HG03439 (cell line): ENCODE results near the gene SEPTIN3.

Source experiments
- ATAC-seq: cut with Tn5 transposase; IDR thresholded peaks from one replicate; pipeline ENCODE4 v1.9.1; 2021; ENCODE audit warnings: mild to moderate bottlenecking, moderate library complexity; ENCODE audit not compliant: unreplicated experiment

The SEPTIN3 gene, protein sequence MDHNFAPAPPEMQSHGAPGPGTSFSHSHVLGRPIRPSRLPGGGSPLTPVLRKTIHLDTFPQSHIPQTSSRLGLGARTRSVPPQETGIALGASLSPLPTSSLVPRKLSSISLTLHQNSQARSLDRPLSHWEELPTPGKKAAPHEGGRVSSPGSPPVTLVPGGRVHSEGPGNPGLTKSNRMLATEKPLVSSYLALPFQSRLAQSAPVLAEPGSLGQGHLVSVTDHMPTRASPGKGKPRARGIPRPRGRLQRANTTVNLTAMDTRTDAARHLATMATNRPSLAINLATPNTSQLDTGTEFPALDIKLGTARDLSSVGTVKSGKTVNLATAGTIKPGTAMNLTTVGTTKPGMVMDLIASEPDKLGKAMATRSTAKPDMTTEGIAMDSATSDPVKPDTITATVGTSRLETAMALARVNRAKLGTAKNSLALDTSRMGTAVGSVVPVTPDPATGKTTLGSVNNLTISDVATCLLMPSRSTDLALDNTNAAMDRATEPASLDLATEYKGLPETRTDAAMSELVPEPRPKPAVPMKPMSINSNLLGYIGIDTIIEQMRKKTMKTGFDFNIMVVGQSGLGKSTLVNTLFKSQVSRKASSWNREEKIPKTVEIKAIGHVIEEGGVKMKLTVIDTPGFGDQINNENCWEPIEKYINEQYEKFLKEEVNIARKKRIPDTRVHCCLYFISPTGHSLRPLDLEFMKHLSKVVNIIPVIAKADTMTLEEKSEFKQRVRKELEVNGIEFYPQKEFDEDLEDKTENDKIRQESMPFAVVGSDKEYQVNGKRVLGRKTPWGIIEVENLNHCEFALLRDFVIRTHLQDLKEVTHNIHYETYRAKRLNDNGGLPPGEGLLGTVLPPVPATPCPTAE

DNA sequence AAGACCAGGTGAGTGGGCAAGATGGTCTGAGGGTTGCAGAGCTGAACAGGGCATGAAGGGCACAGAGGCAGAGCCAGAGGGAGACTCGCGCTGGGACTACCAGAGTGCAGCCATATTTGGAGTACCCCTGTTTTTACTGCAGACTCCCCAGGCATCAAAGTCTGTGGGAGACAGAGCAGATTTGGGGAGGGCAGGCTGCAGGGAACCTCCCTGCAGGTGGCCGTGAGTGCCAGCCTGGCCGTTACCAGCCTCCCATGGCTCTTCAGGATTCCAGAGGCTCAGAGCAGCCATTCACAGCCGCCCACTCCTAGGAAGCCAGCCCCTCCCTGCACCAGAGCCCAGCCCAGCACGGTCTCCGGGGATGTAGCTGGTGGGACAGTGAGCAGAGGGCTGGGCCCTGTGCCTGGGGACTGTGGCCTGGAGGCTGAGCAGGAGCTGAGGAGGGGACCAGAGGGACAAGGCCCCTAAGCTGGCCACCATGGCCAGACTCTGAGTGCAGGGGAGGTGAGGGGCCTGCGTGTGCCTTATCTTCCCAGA lies at the start of gene SEPTIN3:
Gene SEPTIN3, plus strand, starts transcription at position 334 of the 537 bp plus-strand sequence. CDS start 2,050 bp downstream, outside the sequence.
- no peak for ATAC-seq

DNA sequence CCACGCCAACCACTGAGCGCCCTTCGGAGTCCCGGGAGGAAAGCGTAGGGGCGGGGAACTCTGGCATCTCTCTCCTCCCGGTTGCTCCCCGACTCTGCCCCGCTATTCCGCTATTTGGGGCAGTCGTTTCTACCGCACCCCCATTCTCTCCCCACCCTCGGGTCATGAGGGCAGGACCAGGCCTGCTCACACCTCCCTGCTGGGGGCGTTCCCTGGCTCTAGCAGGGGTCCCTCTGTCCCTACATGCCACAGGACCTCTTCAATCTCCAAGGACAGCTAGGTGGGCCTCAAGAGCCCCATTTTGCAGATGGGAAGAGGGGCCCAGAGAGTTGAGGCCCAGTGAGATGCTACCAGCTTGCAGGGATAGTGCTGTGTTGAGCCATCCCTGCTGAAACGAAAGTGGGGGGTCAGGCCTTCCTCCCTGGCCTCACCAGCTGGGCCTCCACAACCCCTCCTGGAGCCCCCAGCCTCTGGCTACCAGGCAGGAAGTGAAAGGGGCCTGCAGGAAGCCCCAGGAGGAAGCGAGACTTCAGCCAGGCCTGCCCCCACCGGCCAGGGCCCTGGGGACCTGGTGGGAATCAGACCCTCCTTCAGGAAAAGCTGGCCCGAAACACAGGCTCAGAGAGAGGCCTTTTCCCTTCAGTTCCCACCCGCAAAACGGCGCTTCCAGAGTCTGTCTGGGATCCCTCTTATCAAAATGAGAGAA lies 48.8 kb upstream of the SEPTIN3 start:
- ATAC-seq: no peak

DNA sequence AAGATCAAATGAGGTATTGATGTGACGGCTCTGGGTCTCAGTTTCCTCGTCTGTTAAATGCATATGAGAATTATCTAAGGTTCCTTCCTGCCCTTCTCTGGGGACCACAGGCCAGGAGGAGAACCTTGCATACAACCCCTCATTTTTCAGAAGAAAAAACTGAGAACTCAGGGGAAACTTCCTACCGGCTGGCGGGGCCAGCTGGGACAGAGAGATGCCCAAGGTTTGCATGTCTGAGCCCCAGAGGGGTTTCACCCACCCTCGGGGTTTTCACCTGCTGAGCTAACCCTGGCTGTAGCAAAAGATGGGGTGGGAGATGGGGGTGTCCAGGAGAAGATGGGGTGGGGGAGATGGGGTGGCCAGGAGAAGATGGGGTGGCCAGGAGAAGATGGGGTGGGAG lies 46.9 kb upstream of the SEPTIN3 start:
- ATAC-seq: no peak

DNA sequence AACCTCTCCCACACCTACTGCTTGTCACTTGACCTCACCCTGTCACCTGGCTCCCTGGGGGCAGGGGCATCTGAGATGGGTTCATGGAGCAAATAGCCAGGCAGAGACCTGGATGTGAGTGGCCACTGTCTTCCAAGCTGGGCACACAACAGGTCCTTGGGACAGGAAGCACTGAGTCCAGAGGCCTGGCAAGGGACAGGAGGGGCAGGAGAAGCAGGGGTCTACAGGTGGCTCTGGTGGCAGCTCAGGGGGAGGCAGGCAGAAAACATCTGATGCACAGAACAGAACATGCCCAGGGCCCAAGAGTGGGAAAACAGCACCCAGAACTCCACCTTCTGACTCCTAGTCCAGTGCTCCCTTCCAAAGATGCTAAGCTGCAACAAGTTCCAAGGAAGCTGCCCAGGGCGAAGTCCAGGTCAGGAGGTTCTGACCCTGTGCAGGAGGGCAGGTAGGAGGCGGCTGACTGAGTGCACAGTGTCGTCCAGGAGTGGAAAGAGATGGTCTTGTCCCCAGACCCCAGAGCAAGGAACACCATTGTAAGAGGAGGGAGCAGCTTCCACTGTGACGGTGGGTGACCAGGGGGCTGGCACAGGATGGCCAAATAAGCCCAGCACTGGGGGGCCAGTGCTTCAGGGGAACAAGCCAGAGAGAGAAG lies 46.2 kb upstream of the SEPTIN3 start:
- no peak for ATAC-seq

DNA sequence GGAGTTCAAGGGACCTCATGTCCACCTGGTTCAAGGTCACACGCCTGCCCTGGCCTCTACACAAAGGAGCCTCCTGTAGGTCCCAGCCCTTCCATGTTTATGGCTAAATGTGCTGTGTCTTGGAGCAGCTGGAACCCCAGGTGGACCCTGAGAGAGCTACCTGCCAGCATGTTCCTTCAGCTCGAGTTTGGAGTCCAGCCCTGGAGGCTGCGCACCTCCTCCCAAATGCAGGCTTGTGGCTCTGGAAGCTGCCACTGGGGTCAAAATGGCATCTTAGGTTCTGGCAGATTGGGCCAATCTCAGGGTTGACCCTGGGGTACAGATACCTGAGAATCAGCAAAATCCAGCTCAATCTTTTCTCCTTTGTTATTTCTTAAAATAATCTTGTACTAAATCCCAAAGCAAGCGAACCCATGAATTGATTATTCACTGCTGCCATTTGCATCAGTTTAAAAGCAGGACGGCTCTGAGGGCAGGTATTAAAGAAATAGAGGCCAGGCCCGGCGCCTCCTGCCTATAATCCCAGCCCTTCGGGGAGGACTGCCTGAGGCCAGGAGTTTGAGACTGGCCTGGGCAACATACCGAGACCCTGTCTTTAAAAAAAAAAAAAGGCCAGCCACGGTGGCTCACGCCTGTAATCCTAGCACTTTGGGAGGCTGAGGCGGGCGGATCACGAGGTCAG lies 45.5 kb upstream of the SEPTIN3 start:
- no peak for ATAC-seq

DNA sequence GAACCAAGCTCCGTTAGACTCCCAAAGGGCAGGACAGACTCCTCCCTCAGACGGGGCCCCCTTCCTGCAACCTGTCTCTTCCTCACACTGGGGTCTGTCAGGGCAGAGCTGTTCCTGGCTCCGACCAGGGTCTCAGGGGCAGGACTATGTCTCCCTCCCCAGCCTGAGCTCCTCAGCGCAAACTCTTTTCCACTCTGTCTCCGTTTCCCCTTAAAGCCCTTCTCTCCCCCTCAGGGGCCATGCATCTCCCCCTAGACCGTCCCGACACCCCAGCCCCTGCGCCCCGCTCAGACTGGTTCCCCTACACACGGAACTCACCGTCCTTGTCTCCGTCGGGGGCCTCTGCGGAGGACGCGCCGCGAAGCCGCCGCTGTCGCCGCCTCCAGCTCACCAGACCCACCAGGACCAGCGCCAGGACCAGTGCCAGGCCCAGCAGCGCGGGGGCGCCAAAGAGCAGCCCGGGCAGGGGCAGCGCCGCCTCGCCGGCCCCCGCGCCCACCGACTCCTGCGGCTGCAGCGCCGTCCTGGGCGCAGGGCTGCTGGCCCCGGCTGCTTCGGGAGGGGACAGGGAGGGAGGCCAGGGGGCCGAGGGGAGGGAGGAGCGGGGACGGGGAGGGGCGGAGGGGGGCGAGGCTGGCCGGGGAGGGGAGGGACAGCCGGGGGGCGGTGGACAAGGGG lies 43.3 kb upstream of the SEPTIN3 start:
- no peak for ATAC-seq

DNA sequence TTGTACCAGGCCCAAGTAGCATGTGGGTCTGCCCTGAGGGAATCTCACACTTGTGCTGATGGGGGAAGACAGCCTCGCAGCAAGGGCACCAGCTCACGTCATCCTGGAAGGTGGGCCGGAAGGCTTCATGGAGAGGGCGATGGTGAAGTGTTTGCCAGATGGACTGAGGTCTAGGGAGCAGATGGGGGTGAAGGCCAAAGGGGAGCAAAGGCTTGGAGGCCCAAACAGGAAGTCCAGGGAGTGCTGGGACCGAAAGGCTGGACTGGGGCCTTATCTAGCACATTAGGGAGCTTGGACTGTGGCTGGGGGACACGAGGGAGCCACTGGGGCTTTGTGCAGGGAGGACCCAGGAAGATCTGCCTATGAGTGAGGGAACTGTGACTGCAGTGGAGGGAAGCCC lies 41.4 kb upstream of the SEPTIN3 start:
- no peak for ATAC-seq

DNA sequence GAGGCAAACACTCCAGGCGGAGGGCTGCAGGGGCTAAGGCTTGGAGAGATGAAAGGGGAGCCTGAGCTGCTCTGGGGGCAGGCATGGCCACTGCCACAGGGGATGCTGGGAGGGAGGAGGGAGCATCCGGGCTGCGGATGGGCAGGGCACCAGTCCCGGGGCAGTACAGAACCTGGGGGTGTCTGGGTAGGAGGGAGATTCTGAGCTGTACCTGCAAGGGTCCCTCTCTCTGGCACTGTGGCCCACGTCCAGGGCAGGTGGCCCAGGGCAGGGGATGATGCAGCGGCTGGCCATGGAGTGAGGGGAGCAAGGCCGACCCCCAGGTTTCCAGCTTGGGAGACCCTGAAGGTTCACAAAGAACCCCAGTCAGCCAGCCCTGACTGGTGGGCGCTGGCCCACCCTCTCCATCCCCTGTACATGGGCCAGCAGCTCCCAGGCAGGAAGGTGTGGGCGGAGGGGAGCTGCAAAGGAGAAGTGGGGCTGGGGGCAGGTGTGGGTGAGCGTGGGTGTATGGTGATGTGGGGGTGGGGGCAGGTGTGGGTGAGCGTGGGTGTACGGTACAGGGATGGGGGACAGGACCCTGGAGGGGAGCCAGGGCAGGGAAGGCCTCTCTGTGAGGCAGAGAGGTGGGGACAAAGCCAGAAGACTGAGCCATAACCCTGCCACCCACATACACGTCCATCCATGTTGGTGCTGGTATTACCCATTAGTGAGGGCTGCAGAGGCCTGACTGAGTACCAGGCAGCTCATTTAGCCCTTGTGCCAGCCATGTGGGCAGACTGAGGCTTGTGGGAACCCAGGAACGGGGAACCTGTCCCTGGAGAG lies 40.4 kb upstream of the SEPTIN3 start:
- ATAC-seq: no peak

DNA sequence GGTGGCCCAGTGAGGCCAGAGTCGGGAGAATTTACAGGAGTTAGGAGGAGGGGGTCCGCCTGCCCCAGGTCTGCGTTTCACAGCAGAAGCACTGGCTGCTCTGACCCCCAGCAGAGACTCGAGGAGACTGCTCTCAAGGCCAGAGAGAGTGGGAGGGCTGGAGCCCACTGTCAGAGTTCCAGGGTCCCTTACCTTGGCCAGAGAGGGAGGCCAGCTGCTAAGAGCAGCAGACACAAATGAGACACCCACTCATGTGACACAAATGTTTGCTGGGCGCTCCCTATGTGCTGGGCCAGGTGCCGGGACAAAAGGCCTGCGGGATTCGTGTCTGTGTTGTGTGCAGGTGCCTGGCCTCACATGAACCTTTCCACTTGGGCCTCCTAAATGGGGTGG lies 39.8 kb upstream of the SEPTIN3 start:
- ATAC-seq: no peak

DNA sequence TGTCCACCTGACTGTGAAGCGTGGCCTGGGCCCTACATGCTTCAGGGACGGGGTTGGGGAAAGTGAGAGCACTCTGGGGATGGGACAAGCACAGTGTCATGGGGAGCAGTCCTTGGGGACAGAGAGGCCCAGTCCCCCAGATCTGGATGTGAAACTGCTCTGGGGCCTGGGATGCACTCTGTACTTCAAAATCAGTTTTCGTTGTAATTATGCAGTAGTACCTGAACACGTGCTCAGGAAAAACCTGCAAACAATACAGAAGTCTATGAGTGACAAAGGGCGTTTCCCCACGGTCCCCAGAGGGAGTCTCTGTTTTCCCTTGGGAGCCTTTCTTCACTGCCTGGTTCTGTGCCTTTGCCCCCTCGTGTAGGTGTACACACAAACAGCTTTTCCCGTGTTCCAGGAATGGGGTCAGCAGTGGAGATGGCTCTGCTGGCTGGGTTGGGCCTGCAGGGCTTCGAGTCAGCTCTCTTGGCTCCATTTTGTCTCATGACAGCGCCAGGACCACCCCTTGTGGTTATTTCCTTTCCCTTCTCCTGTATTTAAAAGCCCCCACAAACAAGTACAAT lies 37.5 kb upstream of the SEPTIN3 start:
- ATAC-seq: no peak

DNA sequence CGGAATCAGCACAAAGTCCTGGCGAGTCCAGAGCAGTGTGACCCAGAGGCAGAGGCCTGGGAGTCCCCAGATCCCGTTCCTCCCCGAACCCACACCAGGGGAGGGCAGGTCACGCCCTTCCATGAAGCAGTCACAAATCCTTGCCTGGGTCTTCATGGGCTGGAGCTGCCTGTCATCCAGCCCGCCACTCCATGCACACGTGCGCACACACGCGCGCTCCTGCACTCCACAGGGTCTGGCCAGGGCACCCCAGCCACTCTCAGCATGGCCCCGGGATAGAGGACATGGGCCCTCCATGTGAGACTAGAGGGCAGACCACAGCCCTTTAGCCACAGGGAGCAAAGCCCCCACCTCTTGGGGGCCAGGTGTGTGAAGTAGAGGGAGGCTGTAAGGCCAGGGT lies 36.9 kb upstream of the SEPTIN3 start:
- ATAC-seq: no peak

DNA sequence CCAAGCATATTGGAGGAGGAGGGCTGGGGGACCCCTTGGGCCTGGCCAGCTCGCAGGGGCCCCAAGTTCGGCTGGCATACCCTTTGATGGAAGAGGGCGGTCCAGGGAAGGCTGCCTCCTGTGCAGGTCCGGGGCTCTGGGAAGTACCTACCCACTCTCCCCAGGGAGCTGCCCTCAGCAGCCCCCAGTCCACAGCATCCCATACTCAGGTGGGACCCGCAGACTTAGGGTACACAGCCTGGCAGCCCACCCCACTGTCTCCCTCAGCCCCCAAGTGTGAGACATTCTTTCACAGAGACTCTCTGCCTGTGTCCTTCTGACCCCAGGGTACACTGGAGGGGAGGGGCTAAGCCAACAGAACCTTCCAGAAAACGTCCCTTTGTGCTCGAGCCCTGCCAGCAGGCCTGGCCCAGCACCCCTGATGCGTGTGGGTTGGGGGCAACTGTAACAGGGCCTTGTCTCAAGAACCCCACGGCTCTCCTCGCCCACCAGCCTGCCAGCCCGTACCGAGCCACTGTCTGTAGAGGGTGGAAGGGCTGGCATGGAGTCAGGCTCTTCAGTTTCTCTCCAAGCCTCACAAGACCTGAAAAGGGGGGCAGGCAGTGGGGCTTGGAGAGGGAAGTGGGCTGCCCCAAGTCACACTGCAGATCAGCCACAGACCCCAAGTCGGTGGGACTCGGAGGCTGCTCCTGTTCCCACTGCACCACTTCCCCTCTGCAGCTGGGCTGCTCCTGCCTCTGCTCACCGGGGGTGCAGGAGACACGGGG lies 35.6 kb upstream of the SEPTIN3 start:
- ATAC-seq: no peak

DNA sequence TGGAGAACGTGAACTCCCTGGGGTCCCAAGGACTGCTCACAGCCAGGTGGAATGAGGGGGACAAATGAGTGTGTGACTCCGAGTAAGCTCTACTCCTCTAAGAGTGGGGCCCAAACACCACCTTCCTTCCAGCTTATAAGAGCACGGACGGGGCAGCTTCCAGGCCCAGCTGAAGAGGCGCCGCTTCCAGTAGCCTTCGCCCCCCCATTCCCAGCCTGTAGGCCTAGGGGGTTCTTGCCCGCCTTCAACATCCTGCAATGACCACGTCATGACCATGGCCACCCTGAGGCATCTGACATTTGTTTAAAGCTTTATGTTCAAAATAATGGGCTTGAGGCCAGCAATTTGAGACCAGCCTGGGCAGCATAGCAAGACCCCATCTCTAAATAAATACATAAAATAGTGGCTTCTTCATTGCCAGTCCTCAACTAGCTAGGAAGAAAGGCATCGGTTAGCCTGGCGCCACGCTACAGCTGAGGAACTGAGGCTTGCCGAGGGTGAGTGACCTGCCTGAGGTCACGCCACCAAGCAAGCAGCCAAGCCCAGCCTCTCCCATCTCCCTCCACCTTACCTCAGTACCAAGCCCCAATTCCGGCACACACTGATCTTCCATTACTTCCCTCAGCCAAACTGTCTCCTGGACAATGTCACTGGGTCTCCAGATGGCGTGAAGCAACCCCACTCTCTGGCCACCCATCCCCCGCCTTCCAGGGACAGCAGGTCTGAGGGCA lies 34.8 kb upstream of the SEPTIN3 start:
- no peak for ATAC-seq

DNA sequence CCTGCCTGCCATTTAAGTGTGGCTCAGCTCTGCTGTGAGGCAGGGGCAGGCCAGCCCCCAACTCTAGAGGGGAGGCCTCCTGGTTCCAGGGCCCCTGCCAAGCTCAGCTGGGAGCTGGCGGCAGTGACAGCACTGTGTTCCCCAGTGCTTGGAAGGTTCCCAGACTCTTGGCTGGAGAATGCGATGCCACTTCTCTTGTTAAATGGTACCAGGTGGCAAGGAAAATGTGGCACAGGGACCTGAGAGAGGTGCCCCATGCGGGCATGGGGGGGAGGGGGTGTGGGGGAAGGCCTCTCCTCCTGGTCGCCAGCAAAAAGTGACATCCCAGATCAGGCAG lies 34.3 kb upstream of the SEPTIN3 start:
- ATAC-seq: no peak

DNA sequence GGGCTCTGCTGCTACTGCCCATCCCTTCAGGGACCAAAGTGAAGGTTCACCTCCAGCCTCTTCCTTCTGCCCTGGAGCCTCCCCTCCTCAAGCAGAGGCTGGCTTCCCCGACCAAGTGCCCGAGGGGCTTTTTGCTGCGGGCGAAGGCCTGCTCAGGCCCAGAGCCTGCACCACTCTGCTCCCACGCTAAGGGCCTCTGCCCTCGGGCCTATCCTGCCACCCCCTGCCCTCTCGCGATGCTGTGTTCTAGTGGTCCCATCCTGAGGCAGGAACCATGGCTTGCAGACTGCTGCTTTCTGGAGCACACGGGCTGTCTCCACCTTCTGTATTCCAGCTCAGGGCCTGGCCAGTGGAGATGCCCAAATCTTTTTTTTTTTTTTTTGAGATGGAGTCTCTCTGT lies 33.7 kb upstream of the SEPTIN3 start:
- no peak for ATAC-seq

DNA sequence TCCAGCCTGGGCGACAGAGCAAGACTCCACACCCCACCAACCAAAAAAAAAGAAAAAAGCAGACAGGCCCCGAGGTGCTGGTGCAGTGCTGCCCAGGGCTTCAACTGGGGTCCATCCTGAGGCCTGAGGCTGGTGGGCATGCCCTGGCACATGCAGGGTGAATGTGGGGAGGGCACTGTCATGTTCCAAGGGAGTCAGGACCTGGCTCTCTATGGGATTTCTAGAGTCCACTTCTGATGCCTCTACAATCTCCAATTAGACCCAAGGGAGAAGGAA lies 32.4 kb upstream of the SEPTIN3 start:
- no peak for ATAC-seq
